GM12878 (cell line): Measurements from ENCODE around the gene APOO. TPM values are rescaled to one million over a fixed set of nuclear protein-coding genes. Genes with fewer than 3 reads are reported as not detected.

Experiments used
- ATAC-seq: fragments of 200-7000 bp; cut with Tn5 transposase; 3 replicates; pipeline ENCODE4 v1.9.1; 2020; ENCODE audit warnings: mild to moderate bottlenecking, moderate library complexity
- BruUV-seq: library from RNA; stranded (reverse); fragments of 400-500 nt; replicated peaks from 2 replicates; lab custom pipeline; 2021; lab: Mats Ljungman, UMichigan
- CTCF ChIA-PET: fragments of 300-600 bp; sonication (Branson Sonifier 250); formaldehyde crosslinking; extraction: SDS; loops from one replicate; lab custom pipeline; 2021; ENCODE audit warnings: inconsistent platforms; lab: Yijun Ruan, JAX
- POLR2A ChIA-PET: fragments of 350-600 bp; formaldehyde crosslinking; extraction: SDS; loops from one replicate; lab custom pipeline; 2021; ENCODE audit warnings: inconsistent platforms; lab: Charles Lee
- RAD21 ChIA-PET: fragments of 300-600 bp; sonication (Branson Sonifier 250); formaldehyde crosslinking; loops from one replicate; lab custom pipeline; 2023; ENCODE audit warnings: antibody characterized with exemption; ENCODE audit not compliant: unreplicated experiment; lab: Charles Lee
- SMC1A ChIA-PET: fragments of 300-600 bp; sonication (Branson Sonifier 250); formaldehyde crosslinking; loops from one replicate; lab custom pipeline; 2023; ENCODE audit not compliant: unreplicated experiment, uncharacterized antibody; lab: Charles Lee
- DNase-seq: peaks from one replicate; pipeline ENCODE4 v3.0.0-alpha.2; 2011; ENCODE audit warnings: low read depth, low spot score
- FAIRE-seq: peaks from 3 replicates; lab custom pipeline; 2011; peaks lifted over from hg19 to GRCh38; lab: Jason Lieb, UNC
- H2AFZ ChIP-seq: 2 replicates; pipeline ENCODE4 v1.6.0; 2011; ENCODE audit warnings: low read depth, low read length, control low read depth; ENCODE audit not compliant: control insufficient read depth
- H3K27ac ChIP-seq: 2 replicates; pipeline ENCODE4 v1.5.1; 2011; ENCODE audit warnings: control low read depth; ENCODE audit not compliant: control insufficient read depth, insufficient read depth
- H3K27me3 ChIP-seq, 2 experiments: replicated peaks in 1 of 2; 2 replicates each; pipeline versions ENCODE4 v1.6.0 to v1.6.1; 2011; ENCODE audit warnings: low read length in 1 of 2; ENCODE audit not compliant: control insufficient read depth in 2 of 2, insufficient read depth in 2 of 2
- H3K36me3 ChIP-seq, 2 experiments: 2 replicates each; pipeline ENCODE4 v1.5.1; 2011; ENCODE audit warnings: low read length in 1 of 2; ENCODE audit not compliant: control insufficient read depth in 2 of 2, insufficient read depth in 2 of 2
- H3K4me1 ChIP-seq: 2 replicates; pipeline ENCODE4 v1.6.1; 2011; ENCODE audit warnings: mild to moderate bottlenecking, low read length, moderate library complexity, mixed read lengths; ENCODE audit not compliant: control insufficient read depth, insufficient read depth
- H3K4me2 ChIP-seq: 2 replicates; pipeline ENCODE4 v1.6.0; 2011; ENCODE audit warnings: control low read depth; ENCODE audit not compliant: control insufficient read depth, insufficient read depth
- H3K4me3 ChIP-seq: fragments of 200-600 bp; sonication (generic); 2 replicates; pipeline ENCODE4 v1.5.1; 2016
- H3K79me2 ChIP-seq: 2 replicates; pipeline ENCODE4 v1.6.0; 2011; ENCODE audit warnings: low read length; ENCODE audit not compliant: control insufficient read depth, insufficient read depth
- H3K9ac ChIP-seq: 2 replicates; pipeline ENCODE4 v1.8.0; 2011; ENCODE audit warnings: low read length, control low read depth, mixed read lengths; ENCODE audit not compliant: control insufficient read depth, insufficient read depth
- H3K9me3 ChIP-seq: replicated peaks from 3 replicates; pipeline ENCODE4 v1.5.1; 2011; ENCODE audit warnings: mild to moderate bottlenecking, low read length; ENCODE audit not compliant: control insufficient read depth, insufficient read depth
- H4K20me1 ChIP-seq: 2 replicates; pipeline ENCODE4 v1.6.0; 2011; ENCODE audit not compliant: control insufficient read depth, insufficient read depth
- ATF2 ChIP-seq: IDR thresholded peaks from 2 replicates; pipeline ENCODE4 v1.6.1; 2012; ENCODE audit warnings: low read length, inconsistent platforms
- BRCA1 ChIP-seq: IDR thresholded peaks from 2 replicates; pipeline ENCODE4 v1.6.1; 2011; ENCODE audit warnings: low read depth, low read length, improper control_type of control experiment
- CHD1 ChIP-seq: IDR thresholded peaks from 2 replicates; pipeline ENCODE4 v1.6.1; 2012; ENCODE audit warnings: low read depth, low read length, improper control_type of control experiment
- CREM ChIP-seq: IDR thresholded peaks from 2 replicates; pipeline ENCODE4 v1.6.1; 2014; ENCODE audit warnings: antibody characterized with exemption, low read depth
- ETV6 ChIP-seq, 2 experiments: fragments of 450-650 bp in 1 of 2; IDR thresholded peaks in 1 of 2; conservative IDR thresholded peaks in 1 of 2; 2 replicates each; pipeline ENCODE4 v1.6.1; 2014; ENCODE audit warnings: antibody characterized with exemption in 1 of 2, borderline replicate concordance in 1 of 2, low read depth in 1 of 2, mild to moderate bottlenecking in 1 of 2, moderate library complexity in 1 of 2
- FOXK2 ChIP-seq: fragments of 450-650 bp; IDR thresholded peaks from 2 replicates; pipeline ENCODE4 v1.6.1; 2017; ENCODE audit warnings: mild to moderate bottlenecking, moderate library complexity
- GABPA ChIP-seq: IDR thresholded peaks from 2 replicates; pipeline ENCODE4 v1.6.1; 2014; ENCODE audit warnings: antibody characterized with exemption, low read depth, mild to moderate bottlenecking, inconsistent platforms
- NBN ChIP-seq: fragments of 450-650 bp; IDR thresholded peaks from 2 replicates; pipeline ENCODE4 v1.6.1; 2016
- NRF1 ChIP-seq: conservative IDR thresholded peaks from 2 replicates; pipeline ENCODE4 v1.6.1; 2011; ENCODE audit warnings: mild to moderate bottlenecking, low read depth, low read length, improper control_type of control experiment
- POLR2AphosphoS2 ChIP-seq: IDR thresholded peaks from 2 replicates; pipeline ENCODE4 v1.6.1; 2011; ENCODE audit warnings: low read depth, mild to moderate bottlenecking, low read length, improper control_type of control experiment, moderate library complexity
- RAD21 ChIP-seq: IDR thresholded peaks from 2 replicates; pipeline ENCODE4 v1.6.1; 2011; ENCODE audit warnings: mild to moderate bottlenecking, low read depth, low read length, moderate library complexity; ENCODE audit not compliant: insufficient read depth
- RELB ChIP-seq: fragments of 450-650 bp; IDR thresholded peaks from 2 replicates; pipeline ENCODE4 v1.6.1; 2017; ENCODE audit warnings: low read depth, mild to moderate bottlenecking, moderate library complexity
- SP1 ChIP-seq: IDR thresholded peaks from one replicate; pipeline ENCODE4 v1.6.1; 2011; ENCODE audit warnings: low read depth, low read length
- ZBED1 ChIP-seq: IDR thresholded peaks from 2 replicates; pipeline ENCODE4 v1.6.1; 2016; ENCODE audit warnings: borderline replicate concordance
- WGBS: methylation state at CpG from one replicate; pipeline ENCODE4 v1.1.6; 2016; ENCODE audit warnings: low lambda C conversion rate; ENCODE audit not compliant: insufficient replicate concordance, insufficient coverage; ENCODE audit errors: missing lambda C conversion rate; 5-methylcytosine and 5-hydroxymethylcytosine counted together
- in situ Hi-C: fragments of 300-500 bp; cut with MboI; formaldehyde crosslinking; loops from 9 replicates; pipeline ENCODE4 v1.14.3; 2018; ENCODE audit warnings: mixed read lengths
- intact Hi-C: fragments of 100-400 bp; cut with micrococcal nuclease; formaldehyde crosslinking; loops from one replicate; pipeline ENCODE4 v1.14.2; 2022; ENCODE audit not compliant: unreplicated experiment
- polyA plus RNA-seq, 11 experiments: library from polyadenylated mRNA; depleted of rRNA in 4 of 11; unstranded in 6 of 11; stranded (reverse) in 5 of 11; fragments of >200 nt; fragmentation: Nextera tagmentation in 4 of 11; fragmentation: Illumina TruSeq in 1 of 11; extraction: Ambion mirVana in 4 of 11; extraction: Trizol in 1 of 11; gene quantifications; 1 replicate in 1 of 11; 2 replicates in 10 of 11; pipeline versions ENCODE4 v1.2.1 to v1.2.3, GENCODE V29; 2011 to 2016; ENCODE audit warnings: inconsistent platforms in 2 of 11, missing spikeins in 2 of 11, low read depth in 1 of 11
- total RNA-seq, 4 experiments: library from RNA; depleted of rRNA in 3 of 4; stranded (reverse); fragments of >200 nt in 3 of 4; fragmentation: Illumina TruSeq in 1 of 4; extraction: Trizol in 1 of 4; gene quantifications; 2 replicates each; pipeline versions ENCODE4 v1.2.1 to v1.2.3, GENCODE V29; 2013 to 2021
- TF ChIP-seq, protein P1 (sequence below): fragments of 450-650 bp; IDR thresholded peaks from 2 replicates; pipeline ENCODE4 v1.6.1; 2017; ENCODE audit warnings: mild to moderate bottlenecking, moderate library complexity

Gene APOO
- total and polyA plus RNA-seq, 10 of the 15 experiments (the other 5 are each of a cell fraction or from before 2014, with no cell fraction given), result 20.7 to 68.7 (median 35.5) TPM

DNA sequence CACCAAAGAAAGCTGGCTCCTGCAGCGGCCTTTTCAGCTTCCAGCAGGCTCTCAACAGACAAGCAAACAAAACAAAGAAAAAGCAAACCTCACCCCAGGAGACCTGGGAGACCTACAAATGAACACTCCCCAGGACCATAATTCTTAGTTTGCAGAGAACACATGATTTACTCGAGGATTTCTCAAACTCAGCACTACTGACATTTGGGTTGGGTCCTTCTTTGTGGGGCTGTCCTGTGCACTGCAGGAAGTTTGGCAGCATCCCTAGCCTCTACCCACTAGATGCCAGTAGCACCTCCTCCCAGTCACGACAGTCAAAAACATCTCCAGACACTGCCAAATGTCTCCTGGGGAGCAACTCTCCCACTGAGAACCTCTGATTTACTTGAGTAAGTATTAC is 21.9 kb downstream of the APOO start (continued):
- TF ChIP-seq FOXK2, result no peak
- TF ChIP-seq ZBED1, result no peak
- TF ChIP-seq RELB, result no peak
- TF ChIP-seq CREM, result no peak
- no peak for TF ChIP-seq ETV6 (conservative IDR thresholded peaks at IDR 0.05 in 1 of 2, IDR thresholded peaks at IDR 0.05 in 1 of 2; ENCODE audit: borderline replicate concordance in 1 of 2, low read depth in 1 of 2)
- TF ChIP-seq RAD21, result no peak
- no peak for TF ChIP-seq BRCA1
- no peak for TF ChIP-seq SP1
- no peak for TF ChIP-seq POLR2AphosphoS2
- TF ChIP-seq GABPA, result no peak
- no peak for TF ChIP-seq NRF1
- TF ChIP-seq, all 136 proteins: peak for 0

DNA sequence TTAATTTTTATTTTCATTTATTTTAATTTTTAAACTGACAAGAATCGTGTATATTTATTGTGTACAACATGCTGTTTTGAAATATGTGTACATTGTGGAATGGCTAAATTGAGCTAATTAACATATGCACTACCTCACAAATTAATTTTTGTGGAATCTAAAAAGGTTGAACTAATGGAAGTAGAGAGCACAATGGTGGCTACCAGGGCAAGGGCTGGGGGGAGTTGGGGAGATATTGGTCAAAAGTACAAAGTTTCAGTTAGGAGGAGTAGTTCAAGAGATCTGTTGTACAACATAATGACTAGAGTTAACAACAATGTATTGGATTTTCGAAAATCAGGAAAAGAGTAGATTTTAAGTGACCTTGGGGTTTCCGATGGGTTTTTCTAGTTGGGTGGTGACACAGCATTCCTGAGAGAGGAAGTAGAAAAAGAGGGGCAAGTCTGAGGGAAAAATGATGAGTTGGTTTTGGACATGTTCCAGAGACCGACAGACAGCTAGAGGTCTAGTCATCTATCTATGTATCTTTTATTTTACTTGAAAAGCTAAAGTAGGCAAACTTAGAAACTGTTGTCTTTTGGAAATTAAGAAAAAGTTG is 23.2 kb downstream of the APOO start:
- ChIA-PET RAD21 (no interaction called here), POLR2A (no interaction called here), CTCF (interaction anchor here (1.1 kb wide), 1 partner anchor 17 kb away, joined by 4 read pairs; no protein-coding TSS in a partner anchor), SMC1A (interaction anchor here (0.7 kb wide), 1 partner anchor 11 kb away, joined by 3 read pairs; no protein-coding TSS in a partner anchor)
- DNase-seq (no peak), FAIRE-seq (no peak), ATAC-seq (no peak)
- Histone ChIP-seq H3K9me3 (no peaks in the 10 kb centered on the region; the same call in 2 of the 3 replicates), H3K4me1 (no peaks in the 10 kb centered on the region), H3K36me3 (no peaks in the 10 kb centered on the region), H3K27ac (no peak overlapping the region), H4K20me1 (no peaks in the 10 kb centered on the region), H3K4me3 (no peak overlapping the region), H2AFZ (no peak overlapping the region), H3K9ac (no peak overlapping the region), H3K27me3 (no peaks in the 10 kb centered on the region), H3K4me2 (no peak overlapping the region), H3K79me2 (no peaks in the 10 kb centered on the region)
- in situ Hi-C loops, result no loop called here
- intact Hi-C loops, result no loop called here
- TF ChIP-seq, protein P1, sequence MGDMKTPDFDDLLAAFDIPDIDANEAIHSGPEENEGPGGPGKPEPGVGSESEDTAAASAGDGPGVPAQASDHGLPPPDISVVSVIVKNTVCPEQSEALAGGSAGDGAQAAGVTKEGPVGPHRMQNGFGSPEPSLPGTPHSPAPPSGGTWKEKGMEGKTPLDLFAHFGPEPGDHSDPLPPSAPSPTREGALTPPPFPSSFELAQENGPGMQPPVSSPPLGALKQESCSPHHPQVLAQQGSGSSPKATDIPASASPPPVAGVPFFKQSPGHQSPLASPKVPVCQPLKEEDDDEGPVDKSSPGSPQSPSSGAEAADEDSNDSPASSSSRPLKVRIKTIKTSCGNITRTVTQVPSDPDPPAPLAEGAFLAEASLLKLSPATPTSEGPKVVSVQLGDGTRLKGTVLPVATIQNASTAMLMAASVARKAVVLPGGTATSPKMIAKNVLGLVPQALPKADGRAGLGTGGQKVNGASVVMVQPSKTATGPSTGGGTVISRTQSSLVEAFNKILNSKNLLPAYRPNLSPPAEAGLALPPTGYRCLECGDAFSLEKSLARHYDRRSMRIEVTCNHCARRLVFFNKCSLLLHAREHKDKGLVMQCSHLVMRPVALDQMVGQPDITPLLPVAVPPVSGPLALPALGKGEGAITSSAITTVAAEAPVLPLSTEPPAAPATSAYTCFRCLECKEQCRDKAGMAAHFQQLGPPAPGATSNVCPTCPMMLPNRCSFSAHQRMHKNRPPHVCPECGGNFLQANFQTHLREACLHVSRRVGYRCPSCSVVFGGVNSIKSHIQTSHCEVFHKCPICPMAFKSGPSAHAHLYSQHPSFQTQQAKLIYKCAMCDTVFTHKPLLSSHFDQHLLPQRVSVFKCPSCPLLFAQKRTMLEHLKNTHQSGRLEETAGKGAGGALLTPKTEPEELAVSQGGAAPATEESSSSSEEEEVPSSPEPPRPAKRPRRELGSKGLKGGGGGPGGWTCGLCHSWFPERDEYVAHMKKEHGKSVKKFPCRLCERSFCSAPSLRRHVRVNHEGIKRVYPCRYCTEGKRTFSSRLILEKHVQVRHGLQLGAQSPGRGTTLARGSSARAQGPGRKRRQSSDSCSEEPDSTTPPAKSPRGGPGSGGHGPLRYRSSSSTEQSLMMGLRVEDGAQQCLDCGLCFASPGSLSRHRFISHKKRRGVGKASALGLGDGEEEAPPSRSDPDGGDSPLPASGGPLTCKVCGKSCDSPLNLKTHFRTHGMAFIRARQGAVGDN, result no peak
- TF ChIP-seq ATF2 (no peak), CHD1 (no peak), NBN (no peak)
- no TSS peak for BruUV-seq
- WGBS, result 60% methylated on average over 4 of the region's 4 CpGs
